Vagina (tissue), 2 donors: Measurements from ENCODE around the gene NEK8. TPM values are rescaled to one million over a fixed set of nuclear protein-coding genes. Genes with fewer than 3 reads are reported as not detected.
A peak's percentile ranks its signal among the peaks of the same experiment; 100 is the strongest.

Experiments
- DNase-seq, 2 donors: peaks; one replicate each; pipeline ENCODE4 v3.0.0-alpha.2; 2017; ENCODE audit errors: extremely low spot score in 2 of 2
- H3K27ac ChIP-seq: fragments of 200-600 bp; sonication (generic); one replicate; pipeline ENCODE4 v1.5.1; 2019
- H3K27me3 ChIP-seq: fragments of 200-600 bp; sonication (generic); one replicate; pipeline ENCODE4 v1.5.1; 2019
- H3K36me3 ChIP-seq, 2 donors: fragments of 200-600 bp; sonication (generic); one replicate each; pipeline ENCODE4 v1.5.1; 2017 to 2019
- H3K4me1 ChIP-seq: fragments of 200-600 bp; sonication (generic); one replicate; pipeline ENCODE4 v1.5.1; 2019
- H3K4me3 ChIP-seq, 2 donors: fragments of 200-600 bp; sonication (generic); 1 replicate in 1 of 2; 2 replicates in 1 of 2; pipeline ENCODE4 v1.5.1; 2016 to 2019
- H3K9me3 ChIP-seq: fragments of 200-600 bp; sonication (generic); one replicate; pipeline ENCODE4 v1.5.1; 2019
- CTCF ChIP-seq, 3 experiments: fragments of 450-650 bp in 2 of 3; fragments of 200-600 bp in 1 of 3; sonication (generic) in 1 of 3; IDR thresholded peaks; one replicate each; pipeline ENCODE4 v1.5.1; 2017 to 2019; ENCODE audit warnings: antibody characterized with exemption in 3 of 3, mild to moderate bottlenecking in 2 of 3, moderate library complexity in 2 of 3
- POLR2A ChIP-seq, 2 donors: fragments of 450-650 bp; IDR thresholded peaks; one replicate each; pipeline ENCODE4 v1.6.1; 2017; ENCODE audit warnings: antibody characterized with exemption in 2 of 2, mild to moderate bottlenecking in 2 of 2, moderate library complexity in 2 of 2
- POLR2AphosphoS5 ChIP-seq, 2 donors: sonication (generic); formaldehyde crosslinking; IDR thresholded peaks; one replicate each; pipeline ENCODE4 v1.9.0; 2017; ENCODE audit warnings: antibody characterized with exemption in 2 of 2, mild to moderate bottlenecking in 2 of 2, low read depth in 1 of 2; ENCODE audit not compliant: insufficient read depth in 1 of 2
- intact Hi-C: fragments of 100-400 bp; cut with DNase I; formaldehyde crosslinking; loops from one replicate; pipeline ENCODE4 v1.15.1; 2023
- total RNA-seq: library from RNA; depleted of rRNA; stranded (reverse); fragments of >200 nt; gene quantifications from one replicate; pipeline ENCODE4 v1.2.3, GENCODE V29; 2016

NEK8 gene
- total RNA-seq, 1 donor from 2014 or later: 0.98 TPM

GRCh38 chr17:28747801-28748750, 19.5 kb downstream of the NEK8 start:
- intact Hi-C loops: no loop called here
- TF ChIP-seq POLR2AphosphoS5 (IDR thresholded peaks at IDR 0.05; ENCODE audit: insufficient read depth in 1 of 2, low read depth in 1 of 2) (no peak), POLR2A (IDR thresholded peaks at IDR 0.05) (no peak), CTCF (IDR thresholded peaks at IDR 0.05) (no peak)
- Histone ChIP-seq H3K27me3 (no peaks in the 10 kb centered on the region), H3K27ac (no peak overlapping the region), H3K4me1 (peaks cover 55% of the 10 kb centered on the region), H3K36me3 (peaks cover 0 to 16% of the 10 kb centered on the region in 2 donors), H3K4me3 (no peak overlapping the region), H3K9me3 (no peaks in the 10 kb centered on the region)
- no peak for DNase-seq

- Histone ChIP-seq H3K36me3 (peaks cover 0 to 16% of the 10 kb centered on the region in 2 donors), H3K27ac (no peak overlapping the region), H3K27me3 (no peaks in the 10 kb centered on the region), H3K4me1 (peaks cover 49% of the 10 kb centered on the region), H3K4me3 (no peak overlapping the region), H3K9me3 (no peaks in the 10 kb centered on the region)
- no peak for DNase-seq
- TF ChIP-seq CTCF (IDR thresholded peaks at IDR 0.05): no peak
- no peak for TF ChIP-seq POLR2AphosphoS5 (IDR thresholded peaks at IDR 0.05; ENCODE audit: insufficient read depth in 1 of 2, low read depth in 1 of 2)
- intact Hi-C loops: no loop called here
Measured at GRCh38 chr17:28748852-28749515, 20.4 kb downstream of the NEK8 start.

- peaks cover 0 to 16% of the 10 kb centered on the region in 2 donors for H3K36me3 ChIP-seq
- no peak for DNase-seq
- peak overlapping the region; percentile 47 for H3K27ac ChIP-seq
- peaks cover 43% of the 10 kb centered on the region for H3K4me1 ChIP-seq
- no peaks in the 10 kb centered on the region for H3K27me3 ChIP-seq
- TF ChIP-seq CTCF (IDR thresholded peaks at IDR 0.05) (no peak), POLR2A (IDR thresholded peaks at IDR 0.05) (no peak), POLR2AphosphoS5 (IDR thresholded peaks at IDR 0.05; ENCODE audit: insufficient read depth in 1 of 2, low read depth in 1 of 2) (no peak)
- intact Hi-C loops: no loop called here
- no peaks in the 10 kb centered on the region for H3K9me3 ChIP-seq
- no peak overlapping the region for H3K4me3 ChIP-seq
Measured at GRCh38 chr17:28749516-28750177, 21.1 kb downstream of the NEK8 start.

- peaks cover 35% of the 10 kb centered on the region for H3K4me1 ChIP-seq
Measured at GRCh38 chr17:28750178-28751047, 21.8 kb downstream of the NEK8 start.

More at GRCh38 chr17:28750178-28751047, 21.8 kb downstream of the NEK8 start:
- Histone ChIP-seq H3K27me3 (no peaks in the 10 kb centered on the region), H3K27ac (peak overlapping the region; percentile 47), H3K36me3 (peaks cover 0 to 16% of the 10 kb centered on the region in 2 donors), H3K9me3 (no peaks in the 10 kb centered on the region), H3K4me3 (no peak overlapping the region)
- DNase-seq: no peak
- intact Hi-C loops: no loop called here
- TF ChIP-seq POLR2AphosphoS5 (IDR thresholded peaks at IDR 0.05; ENCODE audit: insufficient read depth in 1 of 2, low read depth in 1 of 2) (peak; percentile 40 to 85), POLR2A (IDR thresholded peaks at IDR 0.05) (no peak), CTCF (IDR thresholded peaks at IDR 0.05) (peak; percentile 96 to 99 (median 99))
